Activated CD4-positive, alpha-beta T cell treated with anti-CD3 and anti-CD28 coated beads, Interleukin-2, amount 10 ng/mL, durations not matched to agents 24 days and 14 days (primary cell): Measurements from ENCODE around the gene MFSD12. TPM values are rescaled to one million over a fixed set of nuclear protein-coding genes. Genes with fewer than 3 reads are reported as not detected.
"Not testable (repeated sequence)": the region's sequence is repeated elsewhere in the genome, so short reads cannot be mapped to it uniquely, and the experiment has no call there.

Experiments
- DNase-seq: peaks from one replicate; pipeline ENCODE4 v3.0.0; 2022
- H3K27ac Mint-ChIP-seq: one replicate; pipeline ENCODE4 v1.8.0; 2022; ENCODE audit warnings: mild to moderate bottlenecking, mixed read lengths
- H3K27me3 Mint-ChIP-seq: one replicate; pipeline ENCODE4 v1.8.0; 2022; ENCODE audit warnings: mixed read lengths
- H3K36me3 Mint-ChIP-seq: one replicate; pipeline ENCODE4 v1.8.0; 2022; ENCODE audit warnings: low read depth, mild to moderate bottlenecking, mixed read lengths
- H3K4me1 Mint-ChIP-seq: one replicate; pipeline ENCODE4 v1.8.0; 2021; ENCODE audit warnings: mixed read lengths
- H3K4me3 Mint-ChIP-seq: one replicate; pipeline ENCODE4 v1.8.0; 2022; ENCODE audit warnings: mild to moderate bottlenecking, moderate library complexity, mixed read lengths
- H3K9me3 Mint-ChIP-seq: one replicate; pipeline ENCODE4 v1.8.0; 2021; ENCODE audit warnings: mixed read lengths
- intact Hi-C: fragments of 100-400 bp; cut with micrococcal nuclease; formaldehyde crosslinking; loops from one replicate; pipeline ENCODE4 v1.15.1; 2023
- total RNA-seq: library from RNA; stranded (reverse); gene quantifications from 2 replicates; pipeline ENCODE4 v1.2.3, GENCODE V29; 2022

The MFSD12 gene
- total RNA-seq, 1 donor from 2014 or later, result 119 TPM

DNA sequence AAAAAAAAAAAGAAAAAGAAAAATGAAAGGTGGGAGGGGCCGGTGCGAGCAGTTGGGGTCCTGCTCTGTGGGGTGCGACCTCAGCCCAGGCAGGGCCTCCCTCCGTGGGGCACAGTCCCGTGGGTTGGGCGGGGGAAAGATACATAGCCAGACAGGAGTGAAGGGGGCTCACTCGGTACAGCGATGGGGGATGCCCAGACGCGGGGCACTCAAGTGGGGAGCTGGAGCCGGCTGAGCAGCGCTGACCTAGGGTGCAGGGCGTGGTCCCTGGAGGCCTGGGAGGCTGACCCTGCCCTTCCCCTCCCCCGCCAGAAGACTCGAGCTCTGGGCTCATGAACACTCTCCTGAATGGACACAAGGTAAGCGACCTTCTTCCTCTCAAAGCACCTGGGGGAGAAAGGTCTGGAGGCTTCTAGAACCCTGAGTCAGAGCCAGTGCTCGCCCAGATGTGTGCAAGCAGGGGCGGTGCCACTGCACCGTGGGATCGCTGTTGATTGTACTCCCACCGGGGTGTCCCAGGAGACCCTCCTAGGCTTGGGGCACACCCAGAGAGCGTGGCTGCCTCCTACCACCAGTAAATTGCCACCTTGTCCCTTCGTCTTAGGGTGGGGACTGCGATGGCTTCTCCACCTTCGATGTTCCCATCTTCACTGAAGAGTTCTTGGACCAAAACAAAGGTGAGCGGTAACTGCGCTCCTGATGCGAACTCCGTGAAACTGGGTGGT lies 18.7 kb upstream of the MFSD12 start:
- DNase-seq, result no peak
- no peaks in the 10 kb centered on the region for H3K27me3 Mint-ChIP-seq
- intact Hi-C loops, result no loop called here
- peaks cover 16% of the 10 kb centered on the region for H3K36me3 Mint-ChIP-seq
- no peak overlapping the region for H3K27ac Mint-ChIP-seq
- no peaks in the 10 kb centered on the region for H3K9me3 Mint-ChIP-seq
- H3K4me3 Mint-ChIP-seq, result no peak overlapping the region
- peaks cover 11% of the 10 kb centered on the region for H3K4me1 Mint-ChIP-seq

DNA sequence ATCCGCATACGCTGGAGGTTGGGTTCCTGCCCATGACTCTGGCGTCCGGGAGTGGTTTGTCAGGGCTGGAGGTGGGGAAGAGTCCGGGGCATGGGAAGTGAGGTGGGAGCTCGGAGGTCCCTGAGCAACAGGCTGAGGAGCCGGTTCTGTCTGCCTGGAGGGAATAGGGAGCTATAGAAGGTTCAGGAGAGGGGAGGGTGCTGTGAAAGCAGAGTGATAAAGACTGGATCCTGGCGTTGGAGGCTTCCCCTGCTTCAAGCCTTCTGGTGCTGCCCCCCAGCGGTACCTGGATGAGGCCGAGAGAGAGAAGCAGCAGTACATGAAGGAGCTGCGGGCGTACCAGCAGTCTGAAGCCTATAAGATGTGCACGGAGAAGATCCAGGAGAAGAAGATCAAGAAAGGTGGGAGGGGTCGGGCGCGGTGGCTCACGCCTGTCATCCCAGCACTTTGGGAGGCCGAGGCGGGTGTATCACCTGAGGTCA lies 17.9 kb upstream of the MFSD12 start:
- DNase-seq, result peak; percentile 70
- H3K36me3 Mint-ChIP-seq, result peaks cover 16% of the 10 kb centered on the region
- no peaks in the 10 kb centered on the region for H3K9me3 Mint-ChIP-seq
- no peak overlapping the region for H3K4me3 Mint-ChIP-seq
- intact Hi-C loops, result no loop called here
- no peaks in the 10 kb centered on the region for H3K27me3 Mint-ChIP-seq
- H3K27ac Mint-ChIP-seq, result no peak overlapping the region
- peaks cover 13% of the 10 kb centered on the region for H3K4me1 Mint-ChIP-seq

DNA sequence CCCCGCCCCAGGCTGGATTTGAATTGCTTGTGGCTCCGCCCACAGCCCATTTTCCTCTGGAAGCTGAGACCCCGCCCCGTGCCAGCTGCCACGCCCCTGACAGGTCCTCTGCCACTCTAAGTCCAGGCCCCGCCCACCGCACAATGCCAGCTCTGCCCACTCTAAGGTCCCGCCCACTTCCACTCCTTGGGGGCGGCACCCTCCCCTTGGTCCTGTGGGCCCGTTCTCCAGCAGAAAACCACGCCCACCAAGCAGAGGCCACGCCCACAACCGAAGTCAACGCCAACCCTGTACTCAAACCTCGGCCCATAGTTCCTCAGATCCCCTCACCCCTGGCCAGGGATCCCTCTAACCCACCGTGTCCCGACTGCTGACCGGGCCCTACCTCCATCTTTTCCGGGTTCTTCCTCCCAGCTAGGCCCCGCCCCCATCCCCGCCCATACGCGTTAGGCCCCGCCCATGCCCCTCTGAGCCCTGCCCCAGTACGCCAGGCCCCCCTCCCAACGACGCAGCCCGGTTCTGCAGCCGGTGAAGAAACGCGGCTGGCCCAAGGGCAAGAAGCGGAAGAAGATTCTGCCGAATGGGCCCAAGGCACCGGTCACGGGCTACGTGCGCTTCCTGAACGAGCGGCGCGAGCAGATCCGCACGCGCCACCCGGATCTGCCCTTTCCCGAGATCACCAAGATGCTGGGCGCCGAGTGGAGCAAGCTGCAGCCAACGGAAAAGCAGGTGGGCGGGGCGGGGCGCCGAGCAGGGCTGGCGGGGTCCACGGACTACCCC lies 16.7 kb upstream of the MFSD12 start:
- H3K9me3 Mint-ChIP-seq, result no peaks in the 10 kb centered on the region
- H3K4me3 Mint-ChIP-seq, result peak overlapping the region; percentile 83
- DNase-seq, result peak; percentile 97
- no peaks in the 10 kb centered on the region for H3K27me3 Mint-ChIP-seq
- H3K36me3 Mint-ChIP-seq, result peaks cover 16% of the 10 kb centered on the region
- H3K4me1 Mint-ChIP-seq, result peaks cover 11% of the 10 kb centered on the region
- peak overlapping the region; percentile 79 for H3K27ac Mint-ChIP-seq
- intact Hi-C loops, result loop anchor here (2.0 kb wide), 2 partner anchors 53 to 187 kb away; partner anchors contain the start of genes APBA3 and CACTIN

DNA sequence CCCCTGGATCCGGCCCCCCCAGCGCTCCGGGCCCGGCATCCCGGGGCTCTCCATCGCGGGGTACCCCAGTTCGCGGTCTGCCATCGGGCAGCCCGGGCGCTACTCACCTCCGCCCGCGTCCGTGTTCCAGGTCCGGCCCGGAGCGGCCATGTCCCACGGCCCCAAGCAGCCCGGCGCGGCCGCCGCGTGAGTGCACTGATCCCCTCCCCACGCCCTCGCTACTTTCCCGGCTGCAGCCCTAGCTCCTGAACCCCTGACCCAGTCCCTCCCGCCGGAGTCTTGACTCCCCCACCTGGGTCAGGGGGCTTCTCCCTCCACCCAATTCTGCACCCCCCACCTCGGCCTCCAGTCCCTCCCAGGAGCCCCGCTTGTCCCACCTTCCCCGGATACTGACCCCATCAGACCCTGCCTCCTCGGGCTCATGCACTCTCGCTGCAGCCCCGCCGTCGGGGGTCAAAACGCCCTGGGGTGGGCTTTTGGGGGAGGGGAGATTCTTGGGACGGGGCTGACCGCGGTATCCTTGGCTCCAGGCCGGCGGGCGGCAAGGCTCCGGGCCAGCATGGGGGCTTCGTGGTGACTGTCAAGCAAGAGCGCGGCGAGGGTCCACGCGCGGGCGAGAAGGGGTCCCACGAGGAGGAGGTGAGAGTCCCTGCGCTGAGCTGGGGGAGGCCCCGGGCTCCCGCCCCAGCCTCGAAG lies 15.9 kb upstream of the MFSD12 start:
- DNase-seq, result no peak
- H3K9me3 Mint-ChIP-seq, result no peaks in the 10 kb centered on the region
- intact Hi-C loops, result loop anchor here (2.0 kb wide), 2 partner anchors 53 to 187 kb away; partner anchors contain the start of genes APBA3 and CACTIN
- no peaks in the 10 kb centered on the region for H3K27me3 Mint-ChIP-seq
- peak overlapping the region; percentile 83 for H3K4me3 Mint-ChIP-seq
- peaks cover 11% of the 10 kb centered on the region for H3K4me1 Mint-ChIP-seq
- H3K36me3 Mint-ChIP-seq, result peaks cover 14% of the 10 kb centered on the region
- peak overlapping the region; percentile 79 for H3K27ac Mint-ChIP-seq

DNA sequence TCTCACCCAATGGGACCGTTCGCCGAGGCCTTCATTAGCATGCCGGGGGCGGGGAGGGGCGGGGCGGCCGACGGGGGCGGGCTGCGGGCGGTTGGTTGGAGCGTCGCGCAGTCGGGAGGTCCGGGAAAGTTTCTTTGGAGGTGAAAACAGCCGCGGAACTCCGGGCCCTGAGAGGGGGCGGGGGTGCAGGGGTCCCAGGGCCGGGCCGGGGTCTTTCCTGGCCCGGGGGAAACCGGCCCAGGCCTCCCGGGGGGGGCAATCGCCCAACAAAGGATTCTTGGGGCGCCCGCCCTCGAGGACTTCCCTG lies 15.4 kb upstream of the MFSD12 start, which contains the start of gene HMG20B:
HMG20B (plus strand) TSS at position 90 of the 307 bp plus-strand sequence. CDS start 366 bp downstream, outside the sequence.
- H3K27me3 Mint-ChIP-seq, result no peaks in the 10 kb centered on the region
- H3K27ac Mint-ChIP-seq, result peak within 1 kb of the TSS; percentile 81
- H3K36me3 Mint-ChIP-seq, result peaks cover 14% of the 10 kb centered on the region
- intact Hi-C loops, result loop anchor here (1.0 to 2.0 kb wide), 3 partner anchors 16 to 188 kb away; partner anchors contain the start of genes APBA3, CACTIN and MFSD12
- H3K4me3 Mint-ChIP-seq, result peak within 1 kb of the TSS; percentile 83
- DNase-seq, result no peak
- H3K9me3 Mint-ChIP-seq, result no peaks in the 10 kb centered on the region
- peaks cover 11% of the 10 kb centered on the region for H3K4me1 Mint-ChIP-seq

DNA sequence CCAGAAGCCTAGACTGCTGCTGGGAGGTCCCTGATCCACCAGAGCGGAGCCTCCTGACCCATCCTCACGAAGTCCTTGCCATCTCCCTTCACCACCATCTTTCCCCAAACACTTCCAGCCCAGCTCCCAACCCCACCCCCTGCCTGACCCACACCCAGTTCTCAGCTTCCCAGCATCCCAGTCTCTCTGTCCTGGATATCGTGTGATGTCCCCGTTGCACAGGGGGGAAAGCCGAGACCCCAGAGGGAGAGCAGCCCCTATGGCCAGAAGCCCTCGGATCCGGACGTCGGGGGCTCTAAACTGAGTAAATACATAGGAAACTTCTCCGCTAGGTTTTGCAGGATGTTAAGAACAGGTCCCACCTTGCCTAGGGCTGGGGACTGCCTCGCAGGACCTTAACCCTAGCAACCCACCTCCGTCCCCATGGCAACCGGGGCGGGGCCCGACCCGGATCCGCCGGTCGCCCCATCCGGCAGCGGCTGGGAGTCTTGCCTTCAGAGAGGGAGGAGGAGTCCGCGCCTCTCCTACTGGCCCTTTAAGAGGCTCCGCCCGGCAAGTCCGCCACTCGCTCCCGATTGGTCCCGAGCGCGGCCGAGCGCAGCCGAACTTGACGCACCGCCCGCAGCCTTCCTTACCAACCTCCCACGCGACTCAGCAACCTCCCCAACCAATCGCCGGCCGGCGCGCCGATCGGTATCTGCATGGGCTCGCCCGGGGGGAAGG lies 14.9 kb upstream of the MFSD12 start:
- H3K9me3 Mint-ChIP-seq, result no peaks in the 10 kb centered on the region
- H3K4me3 Mint-ChIP-seq, result peak overlapping the region; percentile 83
- H3K4me1 Mint-ChIP-seq, result peaks cover 11% of the 10 kb centered on the region
- peak; percentile 99 for DNase-seq
- H3K36me3 Mint-ChIP-seq, result peaks cover 14% of the 10 kb centered on the region
- intact Hi-C loops, result loop anchor here (1.0 to 2.0 kb wide), 3 partner anchors 15 to 189 kb away; partner anchors contain the start of genes APBA3, CACTIN and MFSD12
- H3K27me3 Mint-ChIP-seq, result no peaks in the 10 kb centered on the region
- H3K27ac Mint-ChIP-seq, result peak overlapping the region; percentile 81

DNA sequence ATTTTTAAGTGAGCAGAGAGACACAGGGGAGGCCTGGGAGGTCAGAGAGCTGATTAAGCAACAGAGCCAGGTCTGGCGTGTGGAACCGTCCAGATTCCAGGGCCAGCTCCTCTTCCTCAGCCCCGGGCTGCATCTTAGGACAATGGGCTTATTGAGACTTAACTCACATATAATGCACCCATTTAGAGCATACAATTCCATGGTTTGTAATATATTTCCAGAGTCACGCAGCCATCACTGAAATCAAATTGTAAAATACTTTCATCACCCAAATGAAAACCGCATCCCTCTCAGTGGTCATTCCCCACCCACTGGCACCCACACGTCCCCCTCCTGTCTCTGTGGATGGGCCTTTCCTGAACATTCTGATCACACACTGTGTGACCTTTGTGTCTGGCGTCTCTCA lies 13.2 kb upstream of the MFSD12 start:
- H3K4me1 Mint-ChIP-seq, result peaks cover 11% of the 10 kb centered on the region
- no peaks in the 10 kb centered on the region for H3K9me3 Mint-ChIP-seq
- peaks cover 11% of the 10 kb centered on the region for H3K36me3 Mint-ChIP-seq
- peak overlapping the region; percentile 20 for H3K4me3 Mint-ChIP-seq
- intact Hi-C loops, result no loop called here
- no peaks in the 10 kb centered on the region for H3K27me3 Mint-ChIP-seq
- no peak overlapping the region for H3K27ac Mint-ChIP-seq
- no peak for DNase-seq

DNA sequence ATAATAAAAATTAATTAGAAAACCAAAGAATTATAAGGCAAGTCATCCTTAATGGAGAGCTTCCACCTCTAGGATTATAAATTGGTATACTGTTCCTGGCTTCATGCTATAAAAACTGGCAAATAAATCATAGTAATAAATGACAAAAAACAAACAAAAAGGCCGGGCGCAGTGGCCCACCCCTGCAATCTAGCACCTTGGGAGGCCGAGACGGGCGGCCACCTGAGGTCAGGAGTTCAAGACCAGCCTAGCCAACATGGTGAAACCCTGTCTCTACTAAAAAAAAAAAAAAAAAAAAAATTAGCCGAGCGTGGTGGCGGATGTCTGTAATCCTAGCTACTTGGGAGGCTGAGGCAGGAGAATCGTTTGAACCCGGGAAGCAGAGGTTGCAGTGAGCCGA lies 12.7 kb upstream of the MFSD12 start:
- H3K27ac Mint-ChIP-seq, H3K27me3 Mint-ChIP-seq, H3K4me3 Mint-ChIP-seq, intact Hi-C loops, DNase-seq, H3K36me3 Mint-ChIP-seq, H3K9me3 Mint-ChIP-seq: not testable (repeated sequence)
- H3K4me1 Mint-ChIP-seq, result peaks cover 11% of the 10 kb centered on the region

DNA sequence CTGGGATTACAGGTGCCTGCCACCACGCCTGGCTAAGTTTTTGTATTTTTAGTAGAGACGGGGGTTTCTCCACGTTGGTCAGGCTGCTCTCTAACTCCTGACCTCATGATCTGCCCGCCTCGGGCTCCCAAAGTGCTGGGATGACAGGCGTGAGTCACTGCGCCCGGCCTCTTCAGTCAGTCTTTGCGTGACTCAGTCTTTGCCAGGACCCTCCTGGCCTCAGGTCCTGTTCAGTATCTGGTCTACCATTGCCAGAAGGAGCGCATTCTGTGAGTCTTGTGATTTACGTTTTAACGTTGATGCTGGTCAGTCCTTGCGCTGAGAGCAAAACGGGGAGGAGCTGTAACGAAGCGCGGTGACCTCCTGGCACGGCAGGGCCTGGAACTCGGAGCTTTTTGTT lies 7.8 kb upstream of the MFSD12 start:
- Mint-ChIP-seq H3K9me3 (no peaks in the 10 kb centered on the region), H3K27me3 (no peaks in the 10 kb centered on the region)
- intact Hi-C loops, result no loop called here

DNA sequence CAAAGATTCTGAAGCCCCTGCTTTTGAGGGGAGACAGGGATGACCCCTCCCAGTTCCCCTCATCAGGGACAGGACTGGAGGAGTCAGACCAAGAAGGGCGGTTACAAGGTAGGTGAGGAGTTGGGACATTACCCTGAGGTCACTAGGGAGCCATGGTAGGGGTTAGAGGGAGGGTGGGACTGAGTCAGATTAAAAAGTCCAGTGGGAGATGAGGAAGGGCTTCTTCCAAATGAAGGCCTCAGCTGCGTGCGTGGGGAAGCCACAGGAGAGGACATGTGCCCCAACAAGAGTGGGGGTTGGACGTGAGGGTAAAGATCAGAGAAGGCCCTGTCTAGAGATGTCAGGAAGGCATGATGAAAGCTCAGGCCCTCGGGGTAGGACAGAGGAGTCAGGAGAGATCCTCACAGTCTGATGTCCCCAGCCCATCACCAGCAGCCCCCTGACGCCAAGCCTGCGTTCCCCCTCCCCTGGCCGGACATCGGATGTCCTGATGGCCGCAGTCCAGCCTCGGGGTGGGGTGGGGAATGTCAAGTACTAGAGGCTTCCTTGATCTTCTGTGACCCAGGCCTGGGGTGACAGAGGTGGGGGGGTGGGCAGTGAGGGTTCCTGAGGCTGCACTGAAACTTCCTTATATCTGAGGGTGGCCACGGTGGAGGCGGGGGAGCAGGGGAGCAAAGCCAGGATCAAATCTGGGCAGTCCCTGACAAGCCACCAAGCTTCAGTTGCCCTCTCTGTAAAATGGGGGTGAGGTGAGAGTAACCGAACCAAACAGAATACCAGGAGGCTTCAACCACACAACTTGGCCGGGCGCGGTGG lies 6.5 kb upstream of the MFSD12 start:
- no peak overlapping the region for H3K27ac Mint-ChIP-seq
- H3K27me3 Mint-ChIP-seq, result no peaks in the 10 kb centered on the region
- no peaks in the 10 kb centered on the region for H3K4me1 Mint-ChIP-seq
- no peak for DNase-seq
- H3K36me3 Mint-ChIP-seq, result no peaks in the 10 kb centered on the region
- no peaks in the 10 kb centered on the region for H3K9me3 Mint-ChIP-seq
- intact Hi-C loops, result no loop called here
- no peak overlapping the region for H3K4me3 Mint-ChIP-seq

More for the DNA sequence above, 7.8 kb upstream of the MFSD12 start:
- DNase-seq, result no peak
- Mint-ChIP-seq H3K36me3 (no peaks in the 10 kb centered on the region), H3K27ac (no peak overlapping the region), H3K4me3 (no peak overlapping the region), H3K4me1 (no peaks in the 10 kb centered on the region)

DNA sequence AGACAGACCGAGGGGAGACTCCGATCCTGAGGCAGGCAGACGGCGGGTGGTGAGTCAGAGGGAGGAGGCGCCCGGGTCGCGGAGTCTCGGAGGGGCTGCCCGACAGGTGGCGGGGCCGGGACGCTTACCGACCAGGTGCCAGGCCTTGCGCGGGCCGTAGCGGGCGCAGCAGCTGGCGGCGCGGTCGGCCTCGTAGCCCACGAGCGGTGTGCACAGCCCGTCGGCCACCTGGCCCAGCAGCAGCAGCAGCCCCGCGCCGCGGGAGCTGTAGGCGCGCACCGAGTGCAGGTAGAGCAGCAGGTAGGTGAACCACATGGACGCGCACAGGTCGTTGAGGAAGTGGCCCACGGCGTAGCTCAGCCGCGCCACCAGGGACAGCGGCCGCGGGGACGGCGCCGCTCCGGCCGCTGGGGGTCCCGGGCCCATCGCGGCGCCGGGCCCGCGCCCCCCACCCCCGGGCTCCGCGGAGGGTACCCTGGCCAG lies 367 bp downstream of the MFSD12 start:
- DNase-seq, result peak; percentile 84
- Mint-ChIP-seq H3K27ac (peak overlapping the region; percentile 95), H3K36me3 (peaks cover 17% of the 10 kb centered on the region), H3K4me3 (peak overlapping the region; percentile 100), H3K9me3 (no peaks in the 10 kb centered on the region), H3K4me1 (peaks cover 36% of the 10 kb centered on the region), H3K27me3 (no peaks in the 10 kb centered on the region)
- intact Hi-C loops, result loop anchor here (1.0 to 5.0 kb wide), 2 partner anchors 15 to 70 kb away; partner anchors contain the start of genes CACTIN and HMG20B

DNA sequence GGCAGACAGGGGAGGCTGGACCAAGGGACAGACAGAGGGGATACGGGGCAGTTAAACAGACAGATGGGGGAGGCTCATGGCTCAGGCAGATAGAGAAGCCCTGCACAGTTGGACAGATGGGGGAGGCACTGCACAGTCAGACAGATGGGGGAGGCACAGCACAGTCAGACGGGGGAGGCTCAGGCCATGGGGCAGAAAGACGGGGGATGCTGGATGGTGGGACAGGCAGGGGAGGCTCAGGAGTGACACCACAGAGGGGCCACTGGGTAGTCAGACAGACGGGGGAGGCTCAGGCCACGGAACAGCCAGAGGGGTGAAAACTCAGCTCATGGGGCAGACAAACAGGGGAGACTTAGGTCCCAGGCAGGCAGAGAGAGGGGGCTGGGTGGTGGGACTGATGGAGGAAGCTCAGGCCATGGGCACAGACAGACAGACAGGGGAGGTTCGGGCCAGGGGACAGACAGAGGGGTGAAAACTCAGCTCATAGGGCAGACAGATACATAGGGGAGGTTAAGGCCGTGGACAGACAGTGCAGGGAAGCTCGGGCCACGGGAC lies 886 bp downstream of the MFSD12 start:
- Mint-ChIP-seq H3K9me3 (no peaks in the 10 kb centered on the region), H3K27me3 (no peaks in the 10 kb centered on the region), H3K4me1 (peaks cover 39% of the 10 kb centered on the region), H3K36me3 (peaks cover 20% of the 10 kb centered on the region), H3K4me3 (peak overlapping the region; percentile 100), H3K27ac (peak overlapping the region; percentile 95)
- intact Hi-C loops, result loop anchor here (5.0 kb wide), 1 partner anchor 71 kb away; the partner anchor contains the start of gene CACTIN
- DNase-seq, result peak; percentile 65
